GM23338 (cell line): ENCODE measurements around the gene MGAT4B. TPM values are rescaled to one million over a fixed set of nuclear protein-coding genes. Genes with fewer than 3 reads are reported as not detected.
A peak's percentile ranks its signal among the peaks of the same experiment; 100 is the strongest.

Experiments used
- ATAC-seq: fragments of 200-7000 bp; cut with Tn5 transposase; 3 replicates; pipeline ENCODE4 v1.9.1; 2020
- DNase-seq: peaks from one replicate; pipeline ENCODE4 v3.0.0-alpha.2; 2015; ENCODE audit warnings: low spot score
- H2AFZ ChIP-seq: fragments of 200-600 bp; sonication (generic); 2 replicates; pipeline ENCODE4 v1.8.0; 2016; ENCODE audit warnings: antibody characterized with exemption, mild to moderate bottlenecking, moderate library complexity
- H3F3A ChIP-seq: fragments of 200-600 bp; sonication (generic); replicated peaks from 2 replicates; pipeline ENCODE4 v1.8.0; 2017; ENCODE audit warnings: antibody characterized with exemption, mixed run types, low read depth
- H3K27ac ChIP-seq: fragments of 200-600 bp; sonication (generic); 2 replicates; pipeline ENCODE4 v1.6.1; 2016; ENCODE audit warnings: low read depth
- H3K27me3 ChIP-seq: fragments of 200-600 bp; sonication (generic); 2 replicates; pipeline ENCODE4 v1.8.0; 2016; ENCODE audit warnings: mild to moderate bottlenecking, mixed run types, moderate library complexity; ENCODE audit not compliant: insufficient read depth
- H3K36me3 ChIP-seq: fragments of 200-600 bp; sonication (generic); 2 replicates; pipeline ENCODE4 v1.8.0; 2016; ENCODE audit warnings: mild to moderate bottlenecking; ENCODE audit not compliant: insufficient read depth
- H3K4me1 ChIP-seq: fragments of 200-600 bp; sonication (generic); 2 replicates; pipeline ENCODE4 v1.8.0; 2016; ENCODE audit warnings: mild to moderate bottlenecking, moderate library complexity; ENCODE audit not compliant: insufficient read depth
- H3K4me2 ChIP-seq: fragments of 200-600 bp; sonication (generic); 2 replicates; pipeline ENCODE4 v1.7.1; 2017; ENCODE audit warnings: mixed run types
- H3K4me3 ChIP-seq: fragments of 200-600 bp; sonication (generic); 2 replicates; pipeline ENCODE4 v1.6.1; 2016; ENCODE audit warnings: mixed run types
- H3K79me2 ChIP-seq: fragments of 200-600 bp; sonication (generic); replicated peaks from 2 replicates; pipeline ENCODE4 v1.8.0; 2017; ENCODE audit warnings: mild to moderate bottlenecking; ENCODE audit not compliant: insufficient read depth
- H3K9me2 ChIP-seq: fragments of 200-600 bp; sonication (generic); 2 replicates; pipeline ENCODE4 v1.8.0; 2017; ENCODE audit not compliant: insufficient read depth
- H4K20me1 ChIP-seq: fragments of 200-600 bp; sonication (generic); replicated peaks from 2 replicates; pipeline ENCODE4 v1.8.0; 2017; ENCODE audit warnings: mild to moderate bottlenecking; ENCODE audit not compliant: insufficient read depth
- H3K27ac Mint-ChIP-seq: 2 replicates; pipeline ENCODE4 v1.8.0; 2020; ENCODE audit warnings: inconsistent platforms, mild to moderate bottlenecking, moderate library complexity, mixed read lengths
- H3K27me3 Mint-ChIP-seq: 3 replicates; pipeline ENCODE4 v1.8.0; 2022; ENCODE audit warnings: low read depth, mild to moderate bottlenecking, moderate library complexity, mixed read lengths, inconsistent platforms; ENCODE audit not compliant: insufficient read depth, poor library complexity
- H3K36me3 Mint-ChIP-seq: 3 replicates; pipeline ENCODE4 v1.8.0; 2021; ENCODE audit warnings: low read depth, mild to moderate bottlenecking, inconsistent platforms, moderate library complexity, mixed read lengths
- H3K4me1 Mint-ChIP-seq: 3 replicates; pipeline ENCODE4 v1.8.0; 2020; ENCODE audit warnings: mild to moderate bottlenecking, inconsistent platforms, mixed read lengths
- H3K4me3 Mint-ChIP-seq: 3 replicates; pipeline ENCODE4 v1.8.0; 2021; ENCODE audit warnings: moderate library complexity, mild to moderate bottlenecking, inconsistent platforms, mixed read lengths
- H3K9me3 Mint-ChIP-seq: 3 replicates; pipeline ENCODE4 v1.8.0; 2020; ENCODE audit warnings: moderate library complexity, mild to moderate bottlenecking, inconsistent platforms, mixed read lengths
- CREB1 ChIP-seq: fragments of 250-450 bp; sonication (Bioruptor Pico); IDR thresholded peaks from 2 replicates; pipeline ENCODE4 v1.5.0; 2020; ENCODE audit warnings: low read depth, mild to moderate bottlenecking, moderate library complexity
- CTCF ChIP-seq, 2 experiments: fragments of 200-600 bp in 1 of 2; sonication (generic) in 1 of 2; conservative IDR thresholded peaks; 2 replicates each; pipeline versions ENCODE4 v1.5.1 to v1.6.1; 2016 to 2017; ENCODE audit warnings: antibody characterized with exemption in 2 of 2, low read depth in 2 of 2, mild to moderate bottlenecking in 2 of 2, moderate library complexity in 1 of 2
- ETS1 ChIP-seq: IDR thresholded peaks from 2 replicates; pipeline ENCODE4 v1.6.1; 2016; ENCODE audit warnings: antibody characterized with exemption
- EZH2 ChIP-seq: fragments of 200-600 bp; sonication (generic); IDR thresholded peaks from one replicate; pipeline ENCODE4 v1.8.0; 2017; ENCODE audit warnings: antibody characterized with exemption, mild to moderate bottlenecking, low read depth; ENCODE audit not compliant: unreplicated experiment
- EZH2phosphoT487 ChIP-seq: fragments of 200-600 bp; sonication (generic); IDR thresholded peaks from one replicate; pipeline ENCODE4 v1.8.1; 2018; ENCODE audit warnings: antibody characterized with exemption; ENCODE audit not compliant: unreplicated experiment
- JUNB ChIP-seq: IDR thresholded peaks from one replicate; pipeline ENCODE4 v1.6.1; 2016; ENCODE audit warnings: antibody characterized with exemption; ENCODE audit not compliant: unreplicated experiment
- NANOG ChIP-seq: IDR thresholded peaks from 2 replicates; pipeline ENCODE4 v1.6.1; 2016; ENCODE audit warnings: antibody characterized with exemption, borderline replicate concordance
- POLR2AphosphoS5 ChIP-seq: IDR thresholded peaks from 2 replicates; pipeline ENCODE4 v1.6.1; 2016; ENCODE audit warnings: antibody characterized with exemption, low read depth
- REST ChIP-seq: IDR thresholded peaks from one replicate; pipeline ENCODE4 v1.6.1; 2018; ENCODE audit warnings: antibody characterized with exemption; ENCODE audit not compliant: unreplicated experiment
- STAT1 ChIP-seq: IDR thresholded peaks from one replicate; pipeline ENCODE4 v1.6.1; 2016; ENCODE audit warnings: antibody characterized with exemption; ENCODE audit not compliant: unreplicated experiment
- ZNF114 ChIP-seq: fragments of 250-450 bp; sonication (Bioruptor Pico); IDR thresholded peaks from 2 replicates; pipeline ENCODE4 v1.5.0; 2020; ENCODE audit warnings: mild to moderate bottlenecking, moderate library complexity
- ZNF331 ChIP-seq: fragments of 250-450 bp; sonication (Bioruptor Pico); IDR thresholded peaks from 2 replicates; pipeline ENCODE4 v1.5.0; 2020; ENCODE audit warnings: low read depth, mild to moderate bottlenecking, moderate library complexity
- ZNF462 ChIP-seq: fragments of 250-450 bp; sonication (Bioruptor Pico); IDR thresholded peaks from 2 replicates; pipeline ENCODE4 v1.5.0; 2020; ENCODE audit warnings: mild to moderate bottlenecking, moderate library complexity
- polyA plus RNA-seq: library from polyadenylated mRNA; unstranded; fragments of >200 nt; fragmentation: Nextera tagmentation; extraction: Ambion mirVana; gene quantifications from 2 replicates; pipeline ENCODE4 v1.2.1, GENCODE V29; 2016
- total RNA-seq: library from RNA; depleted of rRNA; stranded (reverse); fragments of >200 nt; shearing (Covaris generic); gene quantifications from 2 replicates; pipeline ENCODE4 v1.2.3, GENCODE V29; 2014

MGAT4B gene
- total and polyA plus RNA-seq, 2 experiments from 2014 or later, result 32.3 to 101 TPM

GRCh38 chr5:179815491-179816249 is 9.0 kb upstream of the MGAT4B start:
- Histone ChIP-seq H3K4me3 (peak overlapping the region; percentile 57; the same call in 1 of the 2 replicates), H3K4me1 (peaks cover 33% of the 10 kb centered on the region), H3K27ac (no peak overlapping the region), H3F3A (peaks cover 33% of the 10 kb centered on the region), H3K4me2 (peak overlapping the region; percentile 84; the same call in 1 of the 2 replicates), H3K36me3 (peaks cover 5% of the 10 kb centered on the region; the same call in 1 of the 2 replicates), H3K27me3 (peaks cover 12% of the 10 kb centered on the region; the same call in 1 of the 2 replicates), H2AFZ (no peak overlapping the region), H3K79me2 (no peaks in the 10 kb centered on the region), H4K20me1 (no peaks in the 10 kb centered on the region; the same call in 1 of the 2 replicates), H3K9me2 (no peaks in the 10 kb centered on the region)
- H3K36me3 Mint-ChIP-seq, result peaks cover 32% of the 10 kb centered on the region
- peaks cover 33% of the 10 kb centered on the region for H3K4me1 Mint-ChIP-seq
- no peak overlapping the region for H3K27ac Mint-ChIP-seq
- peak overlapping the region; percentile 58 for H3K4me3 Mint-ChIP-seq
- ATAC-seq (no peak), DNase-seq (no peak)
- peaks cover 36% of the 10 kb centered on the region for H3K27me3 Mint-ChIP-seq
- TF ChIP-seq EZH2, result no peak
- no peak for TF ChIP-seq REST
- no peak for TF ChIP-seq CREB1
- TF ChIP-seq ZNF462 (CRISPR knock-in tag), result no peak
- no peak for TF ChIP-seq ETS1
- TF ChIP-seq CTCF (conservative IDR thresholded peaks at IDR 0.05; ENCODE audit: low read depth in 2 of 2), result no peak
- TF ChIP-seq JUNB, result no peak
- no peak for TF ChIP-seq ZNF114
- TF ChIP-seq NANOG, result no peak
- no peak for TF ChIP-seq POLR2AphosphoS5
- TF ChIP-seq STAT1, result no peak
- TF ChIP-seq EZH2phosphoT487, result no peak
- TF ChIP-seq ZNF331 (CRISPR knock-in tag), result no peak
- no peaks in the 10 kb centered on the region for H3K9me3 Mint-ChIP-seq
